Kidney epithelial cell (primary cell): ENCODE data around the gene ATRIP. TPM values are rescaled to one million over a fixed set of nuclear protein-coding genes. Genes with fewer than 3 reads are reported as not detected.

Experiments used
- DNase-seq: peaks from one replicate; pipeline ENCODE4 v3.0.0-alpha.2; 2010; ENCODE audit warnings: low read depth
- H3K27me3 ChIP-seq: 2 replicates; pipeline ENCODE4 v1.6.0; 2011; ENCODE audit warnings: low read length; ENCODE audit not compliant: control insufficient read depth, insufficient read depth
- H3K36me3 ChIP-seq: 2 replicates; pipeline ENCODE4 v1.5.1; 2011; ENCODE audit warnings: low read length; ENCODE audit not compliant: control insufficient read depth, insufficient read depth
- H3K4me3 ChIP-seq: 2 replicates; pipeline ENCODE4 v1.5.1; 2011; ENCODE audit warnings: low read depth, mild to moderate bottlenecking, control low read depth, low read length
- total RNA-seq: library from RNA; depleted of rRNA; stranded (reverse); fragments of >200 nt; gene quantifications from 2 replicates; pipeline ENCODE4 v1.2.3, GENCODE V29; 2015
- TF ChIP-seq, protein P1 (sequence below): IDR thresholded peaks from 2 replicates; pipeline ENCODE4 v1.5.1; 2011; ENCODE audit warnings: mild to moderate bottlenecking, moderate library complexity, low read length, control low read depth, inconsistent platforms; ENCODE audit not compliant: insufficient read depth, poor library complexity, severe bottlenecking

ATRIP gene
- total RNA-seq, 1 donor from 2014 or later, result 5.7 TPM

DNA sequence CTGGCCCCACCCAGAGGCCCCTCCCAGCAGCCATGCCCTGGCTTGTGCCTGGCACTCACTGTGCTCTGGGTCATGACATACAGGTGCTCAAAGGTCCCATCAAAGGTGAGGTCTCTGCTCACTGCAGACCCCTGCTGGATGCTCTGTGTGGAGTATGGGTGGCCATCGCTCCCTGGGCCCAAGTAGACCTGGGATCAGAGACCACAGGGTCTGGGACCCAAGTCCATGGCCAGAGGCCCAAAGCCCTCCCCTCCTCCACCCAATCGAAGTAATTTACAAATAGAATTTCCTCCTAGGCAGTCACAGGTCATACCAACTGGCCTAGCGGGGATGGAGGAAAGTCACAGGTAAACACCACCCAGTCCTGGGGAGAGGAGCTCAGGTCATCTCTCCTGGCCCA is 24.3 kb upstream of the ATRIP start:
- no peaks in the 10 kb centered on the region for H3K27me3 ChIP-seq
- no peak for DNase-seq
- no peak overlapping the region for H3K4me3 ChIP-seq
- TF ChIP-seq, protein P1, sequence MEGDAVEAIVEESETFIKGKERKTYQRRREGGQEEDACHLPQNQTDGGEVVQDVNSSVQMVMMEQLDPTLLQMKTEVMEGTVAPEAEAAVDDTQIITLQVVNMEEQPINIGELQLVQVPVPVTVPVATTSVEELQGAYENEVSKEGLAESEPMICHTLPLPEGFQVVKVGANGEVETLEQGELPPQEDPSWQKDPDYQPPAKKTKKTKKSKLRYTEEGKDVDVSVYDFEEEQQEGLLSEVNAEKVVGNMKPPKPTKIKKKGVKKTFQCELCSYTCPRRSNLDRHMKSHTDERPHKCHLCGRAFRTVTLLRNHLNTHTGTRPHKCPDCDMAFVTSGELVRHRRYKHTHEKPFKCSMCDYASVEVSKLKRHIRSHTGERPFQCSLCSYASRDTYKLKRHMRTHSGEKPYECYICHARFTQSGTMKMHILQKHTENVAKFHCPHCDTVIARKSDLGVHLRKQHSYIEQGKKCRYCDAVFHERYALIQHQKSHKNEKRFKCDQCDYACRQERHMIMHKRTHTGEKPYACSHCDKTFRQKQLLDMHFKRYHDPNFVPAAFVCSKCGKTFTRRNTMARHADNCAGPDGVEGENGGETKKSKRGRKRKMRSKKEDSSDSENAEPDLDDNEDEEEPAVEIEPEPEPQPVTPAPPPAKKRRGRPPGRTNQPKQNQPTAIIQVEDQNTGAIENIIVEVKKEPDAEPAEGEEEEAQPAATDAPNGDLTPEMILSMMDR, result no peak
- H3K36me3 ChIP-seq, result peaks cover 6% of the 10 kb centered on the region

DNA sequence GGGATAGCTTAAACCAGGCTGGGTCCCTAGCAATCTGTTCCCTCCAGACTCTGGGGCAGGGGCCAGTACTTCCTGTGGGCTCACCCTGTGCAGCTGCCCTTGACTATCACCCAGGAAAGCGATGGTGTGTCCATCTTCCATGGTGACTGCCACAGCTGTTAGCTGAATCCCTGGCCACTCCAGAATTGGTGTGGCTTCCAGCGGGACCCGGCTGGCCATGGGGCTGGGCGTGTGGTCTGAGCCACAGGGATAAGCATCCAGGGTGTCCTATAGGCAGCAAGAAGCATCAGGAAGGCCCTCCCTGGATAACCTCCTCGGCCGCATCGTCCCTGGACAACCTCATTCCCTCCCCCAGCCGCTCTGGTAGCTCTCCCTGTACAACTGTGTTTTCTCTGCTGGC is 23.9 kb upstream of the ATRIP start:
- Histone ChIP-seq H3K36me3 (peaks cover 5% of the 10 kb centered on the region), H3K27me3 (no peaks in the 10 kb centered on the region), H3K4me3 (no peak overlapping the region)
- TF ChIP-seq, protein P1, result no peak
- no peak for DNase-seq

DNA sequence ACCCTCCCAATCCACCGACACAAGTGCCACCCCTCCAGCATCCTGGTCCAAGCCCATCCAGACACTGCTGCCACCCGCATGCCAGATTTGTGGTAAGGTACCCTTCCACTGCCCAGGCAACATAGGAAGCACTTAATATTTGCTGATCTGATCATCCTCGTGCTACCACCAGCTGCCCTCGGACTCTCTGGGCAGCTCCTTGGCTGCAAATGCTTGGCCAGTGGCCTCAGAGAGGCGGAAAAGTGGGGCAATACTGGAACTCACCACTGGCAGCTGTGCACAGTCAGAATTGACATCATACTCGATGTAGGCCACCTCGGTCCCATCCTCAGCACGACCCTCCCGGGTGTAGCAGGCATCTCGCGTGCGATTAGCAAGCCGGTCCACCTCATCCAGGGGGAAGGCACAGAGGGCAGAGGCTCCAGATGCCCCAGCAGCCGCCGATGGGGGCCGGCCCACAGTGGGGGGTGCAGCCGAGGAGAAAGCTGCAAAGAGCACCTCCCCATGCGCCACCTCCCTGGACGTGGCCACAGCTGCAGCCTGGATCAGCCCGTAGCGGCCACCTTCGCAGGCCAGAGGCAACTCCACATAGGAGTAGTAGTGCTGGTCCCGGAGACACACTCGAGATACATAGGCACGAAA is 23.2 kb upstream of the ATRIP start:
- TF ChIP-seq, protein P1, result no peak
- Histone ChIP-seq H3K36me3 (peaks cover 5% of the 10 kb centered on the region), H3K27me3 (no peaks in the 10 kb centered on the region), H3K4me3 (no peak overlapping the region)
- no peak for DNase-seq

DNA sequence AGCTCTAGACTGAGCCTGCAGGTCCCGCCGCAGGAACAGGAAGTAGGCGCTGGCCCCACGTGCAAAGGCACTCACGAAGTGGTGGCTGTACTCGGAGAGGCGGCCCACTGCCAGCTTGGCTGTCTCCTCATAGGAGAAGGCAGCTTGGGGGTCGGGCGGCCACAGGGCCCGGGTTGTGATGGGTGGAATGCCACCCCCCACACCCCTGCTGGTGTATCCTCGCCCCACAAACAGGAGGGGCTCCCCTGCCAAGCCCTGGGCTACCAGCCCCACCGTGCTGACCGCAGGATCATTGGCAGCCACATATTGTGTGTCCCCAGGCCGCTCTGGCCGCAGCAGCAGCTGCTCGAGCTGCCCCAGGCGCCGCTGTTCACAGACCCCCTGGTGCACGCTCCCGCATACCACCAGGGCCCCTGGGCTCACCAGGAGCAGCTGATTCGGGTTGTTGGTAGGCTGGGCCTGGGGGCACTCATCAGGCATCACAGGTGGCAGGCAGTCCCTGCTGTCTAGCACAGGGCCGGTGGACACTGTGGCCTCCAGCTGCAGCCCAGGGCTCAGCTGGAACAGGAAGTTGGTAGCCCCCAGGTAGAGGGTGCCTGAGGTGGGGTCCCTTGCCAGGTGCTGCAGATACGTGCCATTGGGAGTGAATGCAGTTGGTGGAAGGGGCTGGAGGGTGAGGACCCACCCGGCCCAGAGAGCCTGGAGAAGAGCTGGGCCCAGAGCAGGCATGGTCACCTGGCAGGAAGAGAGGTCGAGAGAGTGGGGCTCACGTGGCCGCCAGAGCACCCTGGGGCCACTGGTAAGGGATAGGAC is 22.4 kb upstream of the ATRIP start:
- TF ChIP-seq, protein P1, result no peak
- no peak for DNase-seq
- Histone ChIP-seq H3K27me3 (no peaks in the 10 kb centered on the region), H3K4me3 (no peak overlapping the region), H3K36me3 (peaks cover 3% of the 10 kb centered on the region)

DNA sequence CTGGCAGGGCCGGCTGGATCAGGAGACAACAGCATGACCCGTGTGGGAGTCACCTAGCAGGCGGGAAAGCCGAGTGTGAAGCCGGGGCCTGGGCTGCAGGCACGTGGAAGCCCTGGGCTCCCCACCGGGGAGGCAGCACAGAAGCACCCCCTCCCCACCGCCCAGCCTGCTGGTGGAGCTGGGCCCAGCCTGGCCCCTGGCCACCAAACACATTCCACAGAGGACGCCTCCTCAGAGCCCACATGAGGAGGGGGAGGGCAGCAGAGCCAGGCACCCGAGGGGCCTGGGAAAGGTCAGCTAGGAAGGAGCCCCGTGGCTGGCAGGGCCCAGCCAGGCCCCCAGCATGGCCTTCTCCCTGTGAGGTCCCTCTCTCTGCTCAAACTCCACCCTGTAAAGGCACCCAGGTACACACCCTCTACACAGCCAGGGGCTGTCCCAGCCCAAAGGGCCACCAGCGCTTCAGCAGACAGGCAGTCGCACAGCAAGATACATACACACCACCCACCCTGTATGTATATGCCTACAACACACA is 21.2 kb upstream of the ATRIP start:
- Histone ChIP-seq H3K4me3 (no peak overlapping the region), H3K36me3 (peaks cover 3% of the 10 kb centered on the region), H3K27me3 (no peaks in the 10 kb centered on the region)
- TF ChIP-seq, protein P1, result no peak
- DNase-seq, result no peak
